Karpas-422 (cell line): ENCODE measurements around the gene BRINP3. TPM values are rescaled to one million over a fixed set of nuclear protein-coding genes. Genes with fewer than 3 reads are reported as not detected.

Source experiments
- DNase-seq: peaks from one replicate; pipeline ENCODE4 v3.0.0-alpha.2; 2015
- H2AFZ ChIP-seq: fragments of 200-600 bp; sonication (generic); 2 replicates; pipeline ENCODE4 v1.6.1; 2014; ENCODE audit warnings: antibody characterized with exemption, low read length, mixed read lengths
- H3K27ac ChIP-seq: fragments of 200-600 bp; sonication (generic); 2 replicates; pipeline ENCODE4 v1.5.1; 2014; ENCODE audit warnings: mild to moderate bottlenecking, low read length, moderate library complexity
- H3K27me3 ChIP-seq: fragments of 200-600 bp; sonication (generic); 2 replicates; pipeline ENCODE4 v1.6.1; 2014; ENCODE audit warnings: low read length, mixed read lengths
- H3K36me3 ChIP-seq: fragments of 200-600 bp; sonication (generic); 2 replicates; pipeline ENCODE4 v1.6.1; 2014; ENCODE audit warnings: low read length, mixed read lengths; ENCODE audit not compliant: insufficient read depth
- H3K4me1 ChIP-seq: fragments of 200-600 bp; sonication (generic); 2 replicates; pipeline ENCODE4 v1.6.1; 2014; ENCODE audit warnings: mild to moderate bottlenecking, low read length, mixed read lengths
- H3K4me2 ChIP-seq: fragments of 200-600 bp; sonication (generic); 2 replicates; pipeline ENCODE4 v1.6.1; 2014; ENCODE audit warnings: low read length, low read depth, mild to moderate bottlenecking; ENCODE audit not compliant: poor library complexity, severe bottlenecking
- H3K4me3 ChIP-seq: fragments of 200-600 bp; sonication (generic); 2 replicates; pipeline ENCODE4 v1.5.1; 2014; ENCODE audit warnings: mild to moderate bottlenecking, antibody characterized with exemption, low read length, mixed read lengths
- H3K79me2 ChIP-seq: fragments of 200-600 bp; sonication (generic); 2 replicates; pipeline ENCODE4 v1.6.1; 2014; ENCODE audit warnings: mild to moderate bottlenecking, low read length, mixed read lengths
- H3K9ac ChIP-seq: fragments of 200-600 bp; sonication (generic); 2 replicates; pipeline ENCODE4 v1.6.0; 2014; ENCODE audit warnings: low read length
- H3K9me2 ChIP-seq: fragments of 200-600 bp; sonication (generic), shearing (Covaris generic); replicated peaks from 2 replicates; pipeline ENCODE4 v1.6.0; 2014; ENCODE audit warnings: mild to moderate bottlenecking, low read length, moderate library complexity; ENCODE audit not compliant: insufficient read depth
- H3K9me3 ChIP-seq: fragments of 300-700, 200-600 bp; sonication (generic); 2 replicates; pipeline ENCODE4 v1.6.1; 2014; ENCODE audit warnings: low read length, mixed read lengths
- H4K20me1 ChIP-seq: fragments of 200-600 bp; sonication (generic); 2 replicates; pipeline ENCODE4 v1.6.1; 2014; ENCODE audit warnings: mild to moderate bottlenecking, antibody characterized with exemption, low read length, low read depth; ENCODE audit not compliant: insufficient read depth
- total RNA-seq: library from RNA; depleted of rRNA; stranded (reverse); fragments of >200 nt; shearing (Covaris generic); gene quantifications from 2 replicates; pipeline ENCODE4 v1.2.3, GENCODE V29; 2014; ENCODE audit warnings: low replicate concordance

The BRINP3 gene
- total RNA-seq, 1 experiment from 2014 or later, result not detected

DNA sequence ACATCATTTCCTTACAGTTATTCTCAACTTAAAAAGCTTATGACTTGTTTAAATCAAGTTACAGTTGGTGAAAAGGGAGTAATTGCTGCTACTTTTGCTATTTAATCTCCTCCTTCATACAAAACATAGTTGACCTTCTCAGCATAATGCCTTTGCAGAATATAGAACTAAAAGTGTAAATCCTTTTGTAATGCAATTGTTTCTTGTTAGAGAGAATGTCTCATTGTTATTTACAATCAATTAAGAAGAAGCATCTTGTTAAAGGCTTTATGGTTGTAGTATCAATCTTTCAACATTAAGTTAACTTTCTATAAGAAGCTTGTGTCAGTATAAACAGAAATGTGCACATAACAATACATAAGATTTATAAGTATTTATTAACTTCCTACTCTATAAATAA lies 360.7 kb downstream of the BRINP3 start:
- H3K9ac ChIP-seq, result no peak overlapping the region
- H3K9me3 ChIP-seq, result peaks cover 4% of the 10 kb centered on the region; the same call in 1 of the 2 replicates
- H3K27me3 ChIP-seq, result no peaks in the 10 kb centered on the region
- no peak overlapping the region for H2AFZ ChIP-seq
- no peaks in the 10 kb centered on the region for H3K79me2 ChIP-seq
- H3K4me2 ChIP-seq, result no peak overlapping the region
- no peaks in the 10 kb centered on the region for H3K36me3 ChIP-seq
- no peaks in the 10 kb centered on the region for H3K9me2 ChIP-seq
- DNase-seq, result no peak
- H3K27ac ChIP-seq, result no peak overlapping the region
- no peaks in the 10 kb centered on the region for H4K20me1 ChIP-seq
- H3K4me1 ChIP-seq, result no peaks in the 10 kb centered on the region
- H3K4me3 ChIP-seq, result no peak overlapping the region

DNA sequence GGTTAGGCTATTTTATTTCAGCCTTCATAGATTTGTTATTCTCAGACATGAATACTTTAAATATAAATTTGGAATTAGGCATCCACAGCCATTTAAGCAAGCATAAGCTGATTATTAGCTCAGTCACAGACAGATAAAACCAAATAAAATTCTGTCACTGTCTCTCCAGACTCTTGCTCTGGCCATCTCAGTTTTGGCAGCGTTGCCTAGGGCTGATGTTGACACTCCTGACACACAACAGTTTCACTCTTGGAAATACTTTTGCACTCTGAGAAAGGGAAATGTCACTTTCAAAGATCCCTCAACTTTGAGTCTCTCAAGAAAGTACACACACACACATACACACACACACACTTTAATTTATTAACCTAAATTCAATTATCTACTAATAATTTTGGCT lies 372.7 kb downstream of the BRINP3 start:
- no peaks in the 10 kb centered on the region for H3K4me1 ChIP-seq
- no peak for DNase-seq
- no peak overlapping the region for H3K4me3 ChIP-seq
- no peak overlapping the region for H3K9ac ChIP-seq
- H3K27me3 ChIP-seq, result no peaks in the 10 kb centered on the region
- no peaks in the 10 kb centered on the region for H4K20me1 ChIP-seq
- no peaks in the 10 kb centered on the region for H3K79me2 ChIP-seq
- no peak overlapping the region for H2AFZ ChIP-seq
- no peaks in the 10 kb centered on the region for H3K36me3 ChIP-seq
- no peak overlapping the region for H3K27ac ChIP-seq
- H3K9me2 ChIP-seq, result no peaks in the 10 kb centered on the region; the same call in 1 of the 2 replicates
- no peak overlapping the region for H3K4me2 ChIP-seq
- H3K9me3 ChIP-seq, result peaks cover 9% of the 10 kb centered on the region

DNA sequence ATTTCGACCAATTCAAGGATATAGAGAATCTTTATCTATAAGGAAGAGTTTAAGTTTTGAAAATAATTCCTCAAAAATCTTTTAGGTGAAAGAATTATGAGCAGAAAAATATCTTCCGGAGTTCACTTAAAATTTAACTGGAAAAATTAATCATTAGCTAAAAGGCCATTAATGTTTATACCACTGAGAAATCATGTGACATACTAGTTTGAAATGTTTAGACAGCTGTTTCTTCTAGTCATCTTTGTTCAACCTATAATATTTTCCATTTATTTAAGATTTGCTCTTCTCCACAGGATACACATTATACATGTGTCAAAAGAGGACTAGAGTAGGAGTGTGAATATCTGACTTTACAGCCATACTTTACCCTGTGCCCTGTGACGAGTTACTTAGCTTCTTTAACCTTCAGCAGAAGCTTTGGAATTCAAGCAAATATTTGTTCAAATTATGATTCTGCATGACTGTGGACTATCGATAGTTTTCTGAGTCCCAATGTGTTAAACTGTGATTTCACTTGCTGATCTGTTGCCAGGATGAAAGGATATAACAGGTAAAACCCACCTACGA lies 374.8 kb downstream of the BRINP3 start:
- no peak for DNase-seq
- no peaks in the 10 kb centered on the region; the same call in 1 of the 2 replicates for H3K9me2 ChIP-seq

DNA sequence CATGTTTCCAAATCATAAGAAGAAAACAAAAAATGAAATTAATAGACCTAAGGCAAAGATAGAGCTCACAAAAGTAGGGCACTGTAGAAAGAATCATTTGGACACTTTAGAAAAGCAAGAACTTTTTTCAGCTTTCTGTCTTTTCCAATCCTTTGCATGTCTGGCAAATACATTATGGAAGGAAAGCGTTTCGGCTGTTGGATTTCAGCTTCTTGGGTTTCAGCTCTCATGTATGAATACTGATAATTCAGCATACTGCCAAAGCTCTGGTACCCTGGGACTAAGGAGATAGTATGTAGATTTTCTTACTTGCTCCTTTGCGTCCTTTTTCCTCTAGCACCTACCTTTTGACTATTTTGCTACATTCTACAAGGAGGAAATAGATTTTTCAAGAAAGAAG lies 375.9 kb downstream of the BRINP3 start:
- no peaks in the 10 kb centered on the region for H3K36me3 ChIP-seq
- H2AFZ ChIP-seq, result no peak overlapping the region
- H3K9ac ChIP-seq, result no peak overlapping the region
- H3K79me2 ChIP-seq, result no peaks in the 10 kb centered on the region
- H3K9me2 ChIP-seq, result no peaks in the 10 kb centered on the region; the same call in 1 of the 2 replicates
- H4K20me1 ChIP-seq, result no peaks in the 10 kb centered on the region
- no peaks in the 10 kb centered on the region for H3K27me3 ChIP-seq
- H3K4me2 ChIP-seq, result no peak overlapping the region
- no peak overlapping the region for H3K27ac ChIP-seq
- no peak for DNase-seq
- H3K4me1 ChIP-seq, result no peaks in the 10 kb centered on the region
- no peak overlapping the region for H3K4me3 ChIP-seq
- peaks cover 11% of the 10 kb centered on the region for H3K9me3 ChIP-seq

More for the DNA sequence above, 374.8 kb downstream of the BRINP3 start:
- Histone ChIP-seq H3K4me3 (no peak overlapping the region), H3K4me1 (no peaks in the 10 kb centered on the region), H3K27ac (no peak overlapping the region), H3K27me3 (no peaks in the 10 kb centered on the region), H2AFZ (no peak overlapping the region), H3K36me3 (no peaks in the 10 kb centered on the region), H4K20me1 (no peaks in the 10 kb centered on the region), H3K9me3 (peaks cover 9% of the 10 kb centered on the region), H3K4me2 (no peak overlapping the region), H3K9ac (no peak overlapping the region), H3K79me2 (no peaks in the 10 kb centered on the region)

DNA sequence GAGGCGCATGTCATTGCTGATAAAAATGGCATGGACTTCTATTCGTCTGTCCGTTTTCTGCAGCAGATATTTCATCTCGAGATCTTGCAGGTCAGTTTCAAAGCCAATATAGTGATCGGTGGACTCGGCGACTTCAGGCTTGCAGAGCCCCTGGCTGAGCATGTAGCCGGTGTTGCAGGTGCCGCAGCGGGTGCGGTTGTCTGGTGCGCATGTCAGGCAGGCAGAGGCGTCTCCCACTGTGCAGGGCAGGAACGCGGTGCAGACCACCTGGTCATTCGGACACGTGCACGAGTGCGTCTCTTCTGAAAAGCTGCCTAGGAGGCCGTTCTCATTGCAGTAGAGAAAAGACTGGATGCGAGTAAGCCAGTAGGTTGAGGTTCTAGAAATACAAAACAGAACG lies 378.9 kb downstream of the BRINP3 start:
- H3K27ac ChIP-seq, result no peak overlapping the region
- no peak overlapping the region for H3K4me3 ChIP-seq
- H3K79me2 ChIP-seq, result no peaks in the 10 kb centered on the region
- no peak overlapping the region for H3K9ac ChIP-seq
- no peak overlapping the region for H2AFZ ChIP-seq
- H3K4me1 ChIP-seq, result no peaks in the 10 kb centered on the region
- H3K9me2 ChIP-seq, result no peaks in the 10 kb centered on the region; the same call in 1 of the 2 replicates
- H3K27me3 ChIP-seq, result no peaks in the 10 kb centered on the region
- H3K9me3 ChIP-seq, result peaks cover 19% of the 10 kb centered on the region
- H3K4me2 ChIP-seq, result no peak overlapping the region
- DNase-seq, result no peak
- H3K36me3 ChIP-seq, result no peaks in the 10 kb centered on the region
- no peaks in the 10 kb centered on the region for H4K20me1 ChIP-seq

DNA sequence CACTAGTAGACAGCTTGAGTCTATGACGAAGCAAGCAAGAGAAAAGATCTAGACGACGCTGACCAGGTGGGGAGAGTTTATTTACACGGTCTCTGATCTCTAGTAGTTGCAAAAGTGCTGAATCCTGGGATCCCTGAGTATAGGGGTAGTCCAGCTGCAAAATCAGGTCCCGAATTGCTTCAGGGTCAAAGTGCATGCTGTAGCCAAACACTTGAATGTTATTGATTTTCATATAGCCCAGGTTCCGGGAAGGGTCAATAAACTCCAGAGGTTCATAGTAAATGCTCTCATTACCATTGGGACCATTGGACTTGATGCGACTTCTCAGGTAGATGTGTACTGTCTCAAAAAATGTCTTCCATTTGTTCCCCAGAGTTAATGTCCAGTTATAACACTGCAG lies 379.6 kb downstream of the BRINP3 start:
- no peaks in the 10 kb centered on the region for H4K20me1 ChIP-seq
- peaks cover 19% of the 10 kb centered on the region for H3K9me3 ChIP-seq
- no peak overlapping the region for H2AFZ ChIP-seq
- no peaks in the 10 kb centered on the region for H3K9me2 ChIP-seq
- DNase-seq, result no peak
- H3K27ac ChIP-seq, result no peak overlapping the region
- H3K27me3 ChIP-seq, result no peaks in the 10 kb centered on the region
- H3K79me2 ChIP-seq, result no peaks in the 10 kb centered on the region
- H3K9ac ChIP-seq, result no peak overlapping the region
- no peak overlapping the region for H3K4me3 ChIP-seq
- H3K4me2 ChIP-seq, result no peak overlapping the region
- H3K4me1 ChIP-seq, result no peaks in the 10 kb centered on the region
- no peaks in the 10 kb centered on the region for H3K36me3 ChIP-seq

DNA sequence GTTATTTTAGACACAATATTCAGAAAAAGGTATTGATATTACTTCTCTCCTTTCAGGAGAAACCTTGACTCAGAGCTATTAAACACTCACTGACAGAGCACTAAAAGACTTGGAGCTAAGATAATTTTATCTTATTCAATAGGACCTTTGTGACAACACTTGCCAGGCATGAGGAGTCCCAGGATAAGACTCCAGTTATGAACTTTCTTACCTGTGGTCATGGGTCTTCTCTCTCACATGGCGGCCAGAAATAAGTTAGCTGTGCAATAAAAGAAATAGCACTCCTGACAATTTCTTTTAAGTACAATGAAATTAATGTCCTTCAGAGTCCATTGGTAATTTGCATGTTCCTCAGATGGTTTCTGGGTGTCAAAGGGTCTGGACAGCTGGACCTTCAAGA lies 382.1 kb downstream of the BRINP3 start:
- Histone ChIP-seq H3K79me2 (no peaks in the 10 kb centered on the region), H3K9me3 (peaks cover 19% of the 10 kb centered on the region), H3K36me3 (no peaks in the 10 kb centered on the region), H3K4me1 (no peaks in the 10 kb centered on the region), H3K9me2 (no peaks in the 10 kb centered on the region), H3K27me3 (no peaks in the 10 kb centered on the region), H3K4me2 (no peak overlapping the region), H4K20me1 (no peaks in the 10 kb centered on the region), H2AFZ (no peak overlapping the region), H3K27ac (no peak overlapping the region), H3K4me3 (no peak overlapping the region), H3K9ac (no peak overlapping the region)
- DNase-seq, result no peak

DNA sequence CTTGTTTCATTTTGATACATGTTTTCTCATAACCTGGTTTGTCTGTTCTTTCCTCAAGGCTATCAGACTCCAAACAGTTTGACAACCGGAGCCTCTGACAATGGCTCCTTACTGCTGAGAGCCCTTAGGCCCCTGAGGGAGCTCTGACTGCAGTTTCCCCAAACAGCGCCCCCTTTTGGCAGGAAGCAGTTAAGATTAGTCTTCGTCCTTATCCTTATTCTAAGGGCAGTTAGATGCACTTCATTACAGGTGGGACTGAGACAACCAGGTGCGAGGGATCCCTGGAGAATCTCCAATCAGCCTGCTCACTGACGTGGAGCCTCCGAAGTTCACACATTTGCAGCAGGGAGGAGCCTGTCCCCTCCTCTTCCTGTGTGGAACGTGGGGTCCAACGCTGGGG lies 393.1 kb downstream of the BRINP3 start:
- no peaks in the 10 kb centered on the region for H4K20me1 ChIP-seq
- peak; percentile 44 for DNase-seq

More for the DNA sequence above, 393.1 kb downstream of the BRINP3 start:
- Histone ChIP-seq H3K4me2 (no peak overlapping the region), H3K4me3 (no peak overlapping the region), H3K9ac (no peak overlapping the region), H3K79me2 (no peaks in the 10 kb centered on the region), H2AFZ (no peak overlapping the region), H3K36me3 (no peaks in the 10 kb centered on the region), H3K27ac (no peak overlapping the region), H3K9me3 (peaks cover 23% of the 10 kb centered on the region), H3K9me2 (no peaks in the 10 kb centered on the region), H3K27me3 (no peaks in the 10 kb centered on the region), H3K4me1 (no peaks in the 10 kb centered on the region)
